Testis (tissue), 3 donors: ENCODE measurements around the gene GHDC. TPM values are rescaled to one million over a fixed set of nuclear protein-coding genes. Genes with fewer than 3 reads are reported as not detected.
A peak's percentile ranks its signal among the peaks of the same experiment; 100 is the strongest.
"Not testable (repeated sequence)": the region's sequence is repeated elsewhere in the genome, so short reads cannot be mapped to it uniquely, and the experiment has no call there.

Experiments used
- DNase-seq: peaks from one replicate; pipeline ENCODE4 v3.0.0-alpha.2; 2019
- H3K27ac ChIP-seq, 2 donors: fragments of 200-600 bp; sonication (generic); one replicate each; pipeline ENCODE4 v1.5.1; 2019
- H3K27me3 ChIP-seq: fragments of 200-600 bp; sonication (generic); one replicate; pipeline ENCODE4 v1.5.1; 2019
- H3K36me3 ChIP-seq: fragments of 200-600 bp; sonication (generic); one replicate; pipeline ENCODE4 v1.5.1; 2017; ENCODE audit warnings: low read depth; ENCODE audit errors: missing control alignments
- H3K4me1 ChIP-seq: fragments of 200-600 bp; sonication (generic); one replicate; pipeline ENCODE4 v1.5.1; 2019
- H3K4me3 ChIP-seq, 2 donors: fragments of 200-600 bp; sonication (generic); one replicate each; pipeline ENCODE4 v1.5.1; 2017 to 2019
- H3K9me3 ChIP-seq: fragments of 200-600 bp; sonication (generic); one replicate; pipeline ENCODE4 v1.5.1; 2017
- CTCF ChIP-seq, 3 experiments: fragments of 450-650 bp in 2 of 3; fragments of 200-600 bp in 1 of 3; sonication (generic) in 1 of 3; IDR thresholded peaks; one replicate each; pipeline ENCODE4 v1.5.1; 2016 to 2019; ENCODE audit warnings: antibody characterized with exemption in 3 of 3, mild to moderate bottlenecking in 2 of 3, moderate library complexity in 1 of 3
- POLR2A ChIP-seq: fragments of 450-650 bp; IDR thresholded peaks from one replicate; pipeline ENCODE4 v1.6.1; 2017; ENCODE audit warnings: antibody characterized with exemption, mild to moderate bottlenecking, moderate library complexity
- WGBS, 2 donors: methylation state at CpG; one replicate each; pipeline ENCODE4 v1.1.5; 2018; 5-methylcytosine and 5-hydroxymethylcytosine counted together
- intact Hi-C: fragments of 100-400 bp; cut with DNase I; formaldehyde crosslinking; loops from one replicate; pipeline ENCODE4 v1.15.1; 2023; ENCODE audit warnings: low total_unique reads
- polyA plus RNA-seq: library from polyadenylated mRNA; stranded (reverse); fragments of 350-450 nt; fragmentation: Illumina TruSeq; extraction: RNeasy Lipid Tissue Mini Kit (QIAGEN cat#74804); gene quantifications from one replicate; pipeline ENCODE4 v1.2.3, GENCODE V29; 2014; ENCODE audit warnings: low read depth, low replicate concordance; ENCODE audit not compliant: insufficient read depth
- total RNA-seq, 2 donors: library from RNA; depleted of rRNA; stranded (reverse); fragments of >200 nt; gene quantifications; one replicate each; pipeline ENCODE4 v1.2.3, GENCODE V29; 2016

GHDC gene
- total and polyA plus RNA-seq, 3 donors from 2014 or later: 16.9 to 36.6 (median 28.3) TPM

- Histone ChIP-seq H3K9me3 (no peaks in the 10 kb centered on the region), H3K27ac (peak overlapping the region in 1 of 2 donors; percentile 78), H3K27me3 (no peaks in the 10 kb centered on the region), H3K36me3 (no peaks in the 10 kb centered on the region), H3K4me1 (peaks cover 34% of the 10 kb centered on the region), H3K4me3 (no peak overlapping the region)
- DNase-seq: no peak
- no peak for TF ChIP-seq CTCF (IDR thresholded peaks at IDR 0.05)
- no peak for TF ChIP-seq POLR2A
- intact Hi-C loops: no loop called here
- WGBS, 2 donors: 57 to 72% methylated on average over 2 of the region's 2 CpGs
Measured at GRCh38 chr17:42214156-42214555, 19.9 kb upstream of the GHDC start.

GRCh38 chr17:42212382-42212781 lies 18.1 kb upstream of the GHDC start:
- TF ChIP-seq CTCF (IDR thresholded peaks at IDR 0.05) (no peak), POLR2A (no peak)
- H3K36me3 ChIP-seq: no peaks in the 10 kb centered on the region
- 58 to 66% methylated on average over 7 of the region's 7 CpGs for WGBS, 2 donors

GRCh38 chr17:42211921-42212341 lies 17.6 kb upstream of the GHDC start:
- H3K27me3 ChIP-seq, H3K36me3 ChIP-seq, intact Hi-C loops, H3K4me3 ChIP-seq, H3K9me3 ChIP-seq: not testable (repeated sequence)
- WGBS, 2 donors: 26 to 35% methylated on average over 7 to 9 of the region's 9 CpGs
- H3K4me1 ChIP-seq: peaks cover 34% of the 10 kb centered on the region
- peak; percentile 88 for DNase-seq
- H3K27ac ChIP-seq: peak overlapping the region; percentile 55 to 78

More at GRCh38 chr17:42212382-42212781, 18.1 kb upstream of the GHDC start:
- Histone ChIP-seq H3K27ac (peak overlapping the region; percentile 43 to 78), H3K4me1 (peaks cover 34% of the 10 kb centered on the region), H3K9me3 (no peaks in the 10 kb centered on the region), H3K27me3 (no peaks in the 10 kb centered on the region), H3K4me3 (no peak overlapping the region)
- intact Hi-C loops: no loop called here
- DNase-seq: no peak

GRCh38 chr17:42210046-42210445 lies 15.8 kb upstream of the GHDC start:
- TF ChIP-seq CTCF (IDR thresholded peaks at IDR 0.05) (no peak), POLR2A (no peak)
- H3K27ac ChIP-seq: peak overlapping the region in 1 of 2 donors; percentile 55
- intact Hi-C loops: no loop called here

GRCh38 chr17:42206153-42206612 lies 11.9 kb upstream of the GHDC start:
- WGBS, 2 donors: 91 to 94% methylated on average over 8 of the region's 8 CpGs
- intact Hi-C loops, H3K4me3 ChIP-seq, H3K4me1 ChIP-seq, H3K9me3 ChIP-seq, DNase-seq, H3K36me3 ChIP-seq, H3K27me3 ChIP-seq, H3K27ac ChIP-seq: not testable (repeated sequence)

More at GRCh38 chr17:42210046-42210445, 15.8 kb upstream of the GHDC start:
- no peak for DNase-seq
- Histone ChIP-seq H3K4me3 (no peak overlapping the region), H3K27me3 (no peaks in the 10 kb centered on the region), H3K4me1 (peaks cover 26% of the 10 kb centered on the region), H3K9me3 (no peaks in the 10 kb centered on the region), H3K36me3 (no peaks in the 10 kb centered on the region)
- WGBS, 2 donors: 77 to 86% methylated on average over 6 of the region's 6 CpGs

GRCh38 chr17:42203354-42203753 lies 9.1 kb upstream of the GHDC start:
- H3K9me3 ChIP-seq: no peaks in the 10 kb centered on the region
- 88 to 98% methylated on average over 2 of the region's 2 CpGs for WGBS, 2 donors
- H3K27me3 ChIP-seq: no peaks in the 10 kb centered on the region
- intact Hi-C loops: no loop called here
- H3K27ac ChIP-seq: no peak overlapping the region
- no peak overlapping the region for H3K4me3 ChIP-seq
- no peaks in the 10 kb centered on the region for H3K36me3 ChIP-seq
- H3K4me1 ChIP-seq: peaks cover 17% of the 10 kb centered on the region
- DNase-seq: no peak
- TF ChIP-seq CTCF (IDR thresholded peaks at IDR 0.05): no peak
- no peak for TF ChIP-seq POLR2A
